ENCODE data around the gene ICAM4.
"Not testable (repeated sequence)": the region's sequence is repeated elsewhere in the genome, so short reads cannot be mapped to it uniquely, and the experiment has no call there.

GRCh38 chr19:10241826-10242449 is 44.8 kb upstream of the ICAM4 start:
- TF ChIP-seq CTCF, POLR2A (IDR thresholded peaks at IDR 0.05): not testable (repeated sequence)
